ENCODE results near the gene NVL. TPM values are rescaled to one million over a fixed set of nuclear protein-coding genes. Genes with fewer than 3 reads are reported as not detected.

Gene NVL
- total and polyA plus RNA-seq, 2 of the 8 experiments (the other 6 are each of a cell fraction or from before 2014, with no cell fraction given) = 22.7 to 45.8 TPM

- Histone ChIP-seq H4K5ac (ENCODE audit: insufficient read length, low read depth, low read length) (no peak overlapping the region), H3K36me3 (ENCODE audit: control insufficient read depth in 2 of 4, insufficient read depth in 4 of 4, low read length in 3 of 4) (peaks cover 0 to 3% (median 0%) of the 10 kb centered on the region in 4 experiments; a peak in 1 of 8 replicates), H2BK120ac (replicated peaks; ENCODE audit: low read depth, low read length) (no peak overlapping the region), H2AFZ (ENCODE audit: low read length) (no peak overlapping the region), H3K79me1 (ENCODE audit: low read depth, low read length) (no peaks in the 10 kb centered on the region), H3K9ac (replicated peaks in 1 of 4; ENCODE audit: extremely low read depth in 1 of 4, low read depth in 3 of 4, low read length in 3 of 4) (no peak overlapping the region), H3K27me3 (replicated peaks in 1 of 4; ENCODE audit: control insufficient read depth in 3 of 4, extremely low read depth in 1 of 4, insufficient read depth in 3 of 4, low read length in 3 of 4) (no peaks in the 10 kb centered on the region), H3K4ac (replicated peaks; ENCODE audit: insufficient read length, low read depth, low read length) (no peak overlapping the region), H2BK12ac (ENCODE audit: low read depth, low read length) (no peak overlapping the region), H3K79me2 (ENCODE audit: control insufficient read depth in 1 of 2, insufficient read depth in 2 of 2, low read length in 2 of 2) (no peaks in the 10 kb centered on the region), H3K4me3 (ENCODE audit: extremely low read depth in 1 of 4, insufficient read depth in 2 of 4, low read depth in 3 of 4, low read length in 4 of 4) (no peak overlapping the region), H2AK5ac (ENCODE audit: low read depth, low read length) (no peak overlapping the region), H3K4me2 (ENCODE audit: insufficient read depth in 1 of 2, low read depth in 2 of 2, low read length in 2 of 2) (no peak overlapping the region), H3K23ac (ENCODE audit: insufficient read length) (no peak overlapping the region), H2BK5ac (ENCODE audit: low read depth, low read length) (no peak overlapping the region), H3K9me3 (ENCODE audit: insufficient read depth in 2 of 2, low read depth in 1 of 2, low read length in 1 of 2) (no peaks in the 10 kb centered on the region), H3K27ac (ENCODE audit: low read depth, low read length) (no peak overlapping the region), H2BK20ac (ENCODE audit: low read length) (no peak overlapping the region; the same call in 1 of the 2 replicates), H3K18ac (ENCODE audit: extremely low read depth, low read length) (no peak overlapping the region), H3K23me2 (ENCODE audit: low read depth, low read length) (peaks cover 2% of the 10 kb centered on the region; the same call in 1 of the 2 replicates), H3K56ac (replicated peaks; ENCODE audit: insufficient read length, low read depth, low read length) (no peak overlapping the region), H3K14ac (ENCODE audit: insufficient read length) (no peak overlapping the region), H2BK15ac (ENCODE audit: low read length) (no peak overlapping the region), H3K4me1 (replicated peaks in 1 of 4; ENCODE audit: control insufficient read depth in 3 of 4, insufficient read depth in 4 of 4, low read length in 3 of 4) (peaks cover 0 to 12% (median 3%) of the 10 kb centered on the region in 4 experiments; a peak in 4 of 7 replicates), H4K20me1 (replicated peaks in 1 of 2; ENCODE audit: control insufficient read depth in 1 of 2, insufficient read depth in 2 of 2, low read length in 2 of 2) (no peaks in the 10 kb centered on the region), H4K8ac (ENCODE audit: extremely low read depth, insufficient read depth, low read length) (no peak overlapping the region), H4K91ac (replicated peaks; ENCODE audit: insufficient read length, low read length) (no peak overlapping the region)
- 96% methylated on average over 5 of the region's 5 CpGs; no CpG with 5 or more reads in 1 of the 2 experiments for WGBS, 2 experiments (ENCODE audit: extremely low coverage in 1 of 2, insufficient coverage in 1 of 2, insufficient read length in 1 of 2, insufficient replicate concordance in 2 of 2, low coverage in 1 of 2, low lambda C conversion rate in 2 of 2, missing lambda C conversion rate in 1 of 2)
- DNase-seq (ENCODE audit: low read depth in 1 of 2, low spot score in 2 of 2) (no peak), FAIRE-seq (no peak)
- ChIA-PET CTCF (ENCODE audit: partially characterized antibody) (interaction anchor here (0.6 to 0.7 kb wide), 2 partner anchors 10 to 73 kb away, joined by 3 read pairs; no protein-coding TSS in a partner anchor), POLR2A (ENCODE audit: partially characterized antibody) (interaction anchor here (0.8 to 1.3 kb wide), 3 partner anchors 9 to 77 kb away, joined by 4 to 6 read pairs (median 5); partner anchors contain the start of gene DEGS1)
- no peak for TF ChIP-seq BACH1 (IDR thresholded peaks at IDR 0.05; ENCODE audit: low read length)
- TF ChIP-seq SP4 (IDR thresholded peaks at IDR 0.05; ENCODE audit: low read length) = no peak
- TF ChIP-seq TAF1 (IDR thresholded peaks at IDR 0.05; ENCODE audit: low read depth, low read length) = no peak
- TF ChIP-seq SAP30 (IDR thresholded peaks at IDR 0.05; ENCODE audit: insufficient read depth, insufficient replicate concordance, low read length) = no peak
- TF ChIP-seq POLR2AphosphoS5 (IDR thresholded peaks at IDR 0.05; ENCODE audit: low read depth, low read length) = no peak
- TF ChIP-seq POLR2A (IDR thresholded peaks at IDR 0.05; ENCODE audit: control extremely low read depth in 1 of 2, low read depth in 2 of 2, low read length in 2 of 2) = no peak
- TF ChIP-seq GTF2F1 (IDR thresholded peaks at IDR 0.05; ENCODE audit: borderline replicate concordance, low read depth, low read length) = no peak
- no peak for TF ChIP-seq NRF1 (IDR thresholded peaks at IDR 0.05; ENCODE audit: low read depth, low read length)
- TF ChIP-seq PHF8 (conservative IDR thresholded peaks at IDR 0.05; ENCODE audit: low read depth, low read length) = no peak
- no peak for TF ChIP-seq HDAC6 (IDR thresholded peaks at IDR 0.05; ENCODE audit: low read depth, low read length)
Measured at GRCh38 chr1:224259986-224260385, 70.0 kb downstream of the NVL start.

All from H1 (cell line).